SU-DHL-6 (cell line): ENCODE data around the gene FUS.

Experiments used
- CTCF ChIP-seq: fragments of 200-600 bp; sonication (generic); IDR thresholded peaks from one replicate; pipeline ENCODE4 v1.5.1; 2017; ENCODE audit warnings: antibody characterized with exemption, mild to moderate bottlenecking, low read length, moderate library complexity; ENCODE audit not compliant: insufficient read depth, poor library complexity, severe bottlenecking
- EZH2phosphoT487 ChIP-seq: fragments of 200-600 bp; sonication (generic), shearing (Covaris generic); conservative IDR thresholded peaks from 2 replicates; pipeline ENCODE4 v1.6.1; 2018; ENCODE audit warnings: mild to moderate bottlenecking, antibody characterized with exemption, low read length, moderate library complexity, mixed read lengths

DNA sequence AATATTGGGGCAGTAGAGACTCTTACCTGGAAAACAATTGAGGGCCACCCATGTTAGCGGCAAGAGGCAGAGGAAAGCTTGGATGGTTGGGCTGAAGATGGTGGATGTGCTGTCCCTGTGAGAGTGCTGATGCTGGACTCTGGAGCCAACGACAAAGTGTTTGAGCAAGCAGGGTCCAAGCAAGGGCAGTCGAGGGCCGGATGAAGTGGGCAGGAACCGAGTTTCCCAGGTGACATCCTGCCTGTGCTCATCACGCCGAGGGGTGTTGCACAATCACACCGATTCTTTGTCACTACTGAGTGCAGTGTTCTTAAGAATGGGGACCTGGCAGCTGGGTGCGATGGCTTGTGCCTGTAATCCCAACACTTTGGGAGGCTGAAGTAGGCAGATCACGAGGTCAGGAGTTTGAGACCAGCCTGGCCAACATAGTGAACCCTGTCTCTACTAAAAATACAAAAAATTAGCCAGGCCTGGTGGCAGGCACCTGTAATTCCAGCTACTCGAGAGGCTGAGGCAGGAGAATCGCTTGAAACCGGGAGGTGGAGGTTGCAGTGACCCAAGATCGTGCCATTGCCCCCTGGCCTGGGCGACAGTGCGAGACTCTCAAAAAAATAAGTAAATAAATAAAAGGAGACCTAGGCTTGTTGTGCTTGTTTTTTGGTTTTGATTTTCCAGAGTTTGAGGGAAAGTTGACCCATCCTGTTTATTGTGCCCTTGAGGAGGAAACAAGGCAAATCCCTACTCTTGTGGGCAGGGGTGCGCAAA is 16.6 kb downstream of the FUS start:
- no peak for TF ChIP-seq CTCF
- no peak for TF ChIP-seq EZH2phosphoT487
